Right cardiac atrium (tissue), 5 donors: ENCODE data around the gene ACSL5. TPM values are rescaled to one million over a fixed set of nuclear protein-coding genes. Genes with fewer than 3 reads are reported as not detected.
A peak's percentile ranks its signal among the peaks of the same experiment; 100 is the strongest.

Experiments used
- ATAC-seq, 2 donors: fragments of 200-7000 bp; cut with Tn5 transposase; one replicate each; pipeline versions ENCODE4 v1.8.0 to v1.9.1; 2020; ENCODE audit warnings: moderate library complexity in 2 of 2, mild to moderate bottlenecking in 1 of 2
- DNase-seq, 3 donors: peaks; one replicate each; pipeline ENCODE4 v3.0.0-alpha.2; 2020
- H3K27ac ChIP-seq: one replicate; pipeline ENCODE4 v1.5.1; 2013; ENCODE audit warnings: mild to moderate bottlenecking, low read length, control low read depth, moderate library complexity
- H3K27me3 ChIP-seq: one replicate; pipeline ENCODE4 v1.6.1; 2013; ENCODE audit not compliant: control insufficient read depth, insufficient read depth
- H3K4me1 ChIP-seq: one replicate; pipeline ENCODE4 v1.6.1; 2013; ENCODE audit warnings: low read length; ENCODE audit not compliant: control insufficient read depth, insufficient read depth
- H3K4me3 ChIP-seq: one replicate; pipeline ENCODE4 v1.5.1; 2013; ENCODE audit warnings: low read length, control low read depth
- H3K9me3 ChIP-seq: one replicate; pipeline ENCODE4 v1.6.1; 2013; ENCODE audit warnings: low read length; ENCODE audit not compliant: control insufficient read depth
- WGBS: extraction: QIAGEN DNeasy Blood & Tissue Kit; methylation state at CpG from one replicate; pipeline ENCODE4 v1.1.7; 2013; 5-methylcytosine and 5-hydroxymethylcytosine counted together
- intact Hi-C, 4 donors: fragments of 100-400 bp; cut with DNase I; formaldehyde crosslinking; loops; one replicate each; pipeline versions ENCODE4 v1.11.0 to v1.14.0; 2022 to 2023
- long read RNA-seq, 4 donors: library from polyadenylated mRNA; unstranded; transcript quantifications; one replicate each; pipeline ENCODE4 v2.0.0, GENCODE V29; 2020 to 2021
- polyA plus RNA-seq: library from polyadenylated mRNA; stranded (reverse); fragments of 200-250 nt; gene quantifications from one replicate; pipeline ENCODE4 v1.2.3, GENCODE V29; 2013
- total RNA-seq, 4 donors: library from RNA; stranded (reverse); fragmentation: NEBNext Ultra II Directional; extraction: Animal tissue kit (Norgen Biotek cat#: 25700); gene quantifications; one replicate each; pipeline ENCODE4 v1.2.1, GENCODE V29; 2021
- donor health status: healthy with polysubstance abuse.
- donor health status: DM: no; HTN: yes; CAD: no.
- donor health status: DM: no; HTN: no; CAD: no.
- donor health status: DM: no; HTN: yes; CAD: no; lungs with severe emphysema.
- donor health status: DM: yes; HTN: yes; CAD: no.

The ACSL5 gene, protein sequence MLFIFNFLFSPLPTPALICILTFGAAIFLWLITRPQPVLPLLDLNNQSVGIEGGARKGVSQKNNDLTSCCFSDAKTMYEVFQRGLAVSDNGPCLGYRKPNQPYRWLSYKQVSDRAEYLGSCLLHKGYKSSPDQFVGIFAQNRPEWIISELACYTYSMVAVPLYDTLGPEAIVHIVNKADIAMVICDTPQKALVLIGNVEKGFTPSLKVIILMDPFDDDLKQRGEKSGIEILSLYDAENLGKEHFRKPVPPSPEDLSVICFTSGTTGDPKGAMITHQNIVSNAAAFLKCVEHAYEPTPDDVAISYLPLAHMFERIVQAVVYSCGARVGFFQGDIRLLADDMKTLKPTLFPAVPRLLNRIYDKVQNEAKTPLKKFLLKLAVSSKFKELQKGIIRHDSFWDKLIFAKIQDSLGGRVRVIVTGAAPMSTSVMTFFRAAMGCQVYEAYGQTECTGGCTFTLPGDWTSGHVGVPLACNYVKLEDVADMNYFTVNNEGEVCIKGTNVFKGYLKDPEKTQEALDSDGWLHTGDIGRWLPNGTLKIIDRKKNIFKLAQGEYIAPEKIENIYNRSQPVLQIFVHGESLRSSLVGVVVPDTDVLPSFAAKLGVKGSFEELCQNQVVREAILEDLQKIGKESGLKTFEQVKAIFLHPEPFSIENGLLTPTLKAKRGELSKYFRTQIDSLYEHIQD
- total RNA-seq (10 to 100 TPM in 1 of 4 donors, 1 to 10 TPM in 3; 6.9 to 10.2 (median 8.0) TPM), polyA plus RNA-seq (7.2 TPM)
- long read RNA-seq, donor 1, transcript ACSL5-203 (21 exons, 3,353 nt), result major isoform, 6 of 12 reads
- long read RNA-seq, donor 1, partial matches to known transcripts, result 4 of 12 reads
- long read RNA-seq, donor 1, other reads (novel, unspliced or antisense), result 0 of 12 reads
- long read RNA-seq, donor 2, transcript ACSL5-203 (21 exons, 3,353 nt), result major isoform, 8 of 10 reads
- long read RNA-seq, donor 2, partial matches to known transcripts, result 2 of 10 reads
- long read RNA-seq, donor 2, other reads (novel, unspliced or antisense), result 0 of 10 reads
- long read RNA-seq, donor 3, transcript ACSL5-203 (21 exons, 3,353 nt), result major isoform, 21 of 32 reads
- long read RNA-seq, donor 3, partial matches to known transcripts, result 3 of 32 reads
- long read RNA-seq, donor 3, other reads (novel, unspliced or antisense), result 4 of 32 reads
- long read RNA-seq, donor 4, partial matches to known transcripts, result 0 of 1 reads
- long read RNA-seq, donor 4, other reads (novel, unspliced or antisense), result 1 of 1 reads

DNA sequence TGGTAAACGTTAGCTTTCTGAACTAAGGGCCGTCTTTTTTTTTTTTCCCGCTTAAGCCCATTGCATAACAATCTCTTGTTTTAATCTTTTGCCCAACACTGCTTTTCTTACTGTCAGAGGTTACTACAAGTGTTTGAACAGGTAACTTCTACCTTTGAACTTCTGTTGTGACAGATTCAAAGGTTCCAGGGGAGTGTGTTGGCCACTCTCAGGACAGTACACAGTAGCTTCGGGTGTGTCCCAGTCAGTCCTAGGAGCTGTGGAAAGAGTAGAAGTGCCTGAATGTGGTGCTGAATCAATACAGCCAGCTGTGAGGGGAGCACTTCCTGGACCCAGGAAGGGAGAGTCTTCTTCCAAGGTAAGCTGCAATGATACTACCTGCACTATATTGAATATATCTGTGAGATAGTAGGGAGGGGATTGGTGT is at the start of gene ACSL5:
Gene ACSL5, plus strand, starts transcription at position 205 of the 427 bp plus-strand sequence. CDS start 20,831 bp downstream, outside the sequence.
- intact Hi-C loops, result no loop called here
- Histone ChIP-seq H3K9me3 (no peaks in the 10 kb centered on the region), H3K4me1 (peaks cover 4% of the 10 kb centered on the region), H3K27ac (peak within 1 kb of the TSS; percentile 97), H3K4me3 (no peak within 1 kb of the TSS), H3K27me3 (no peaks in the 10 kb centered on the region)
- DNase-seq (no peak), ATAC-seq (no peak)
- 87% methylated on average over 4 of the region's 4 CpGs for WGBS

DNA sequence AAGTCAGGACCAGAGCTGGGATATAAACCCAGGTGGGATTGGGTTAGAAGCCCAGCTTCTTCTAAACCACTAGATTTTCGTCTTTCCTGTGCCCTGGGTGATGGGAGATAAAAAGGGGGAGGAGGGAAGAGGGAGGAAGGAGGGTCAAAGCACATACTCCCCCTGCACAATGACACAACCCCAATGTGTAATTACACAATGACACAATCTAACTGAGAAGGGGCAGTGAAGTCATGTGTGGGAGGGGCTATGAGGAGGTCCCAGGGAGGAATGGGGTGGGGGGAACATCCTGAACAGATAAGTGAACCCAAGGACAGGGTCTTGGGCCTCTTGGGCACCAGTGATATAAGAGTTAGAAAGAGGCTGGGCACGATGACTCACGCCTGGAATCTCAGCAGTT is 46.2 kb upstream of the ACSL5 start:
- no peaks in the 10 kb centered on the region for H3K4me1 ChIP-seq
- no peak overlapping the region for H3K4me3 ChIP-seq
- DNase-seq (no peak), ATAC-seq (no peak)
- H3K27ac ChIP-seq, result no peak overlapping the region
- no peaks in the 10 kb centered on the region for H3K27me3 ChIP-seq
- H3K9me3 ChIP-seq, result no peaks in the 10 kb centered on the region
- WGBS, result 83% methylated on average over 3 of the region's 3 CpGs
- intact Hi-C loops, result no loop called here

DNA sequence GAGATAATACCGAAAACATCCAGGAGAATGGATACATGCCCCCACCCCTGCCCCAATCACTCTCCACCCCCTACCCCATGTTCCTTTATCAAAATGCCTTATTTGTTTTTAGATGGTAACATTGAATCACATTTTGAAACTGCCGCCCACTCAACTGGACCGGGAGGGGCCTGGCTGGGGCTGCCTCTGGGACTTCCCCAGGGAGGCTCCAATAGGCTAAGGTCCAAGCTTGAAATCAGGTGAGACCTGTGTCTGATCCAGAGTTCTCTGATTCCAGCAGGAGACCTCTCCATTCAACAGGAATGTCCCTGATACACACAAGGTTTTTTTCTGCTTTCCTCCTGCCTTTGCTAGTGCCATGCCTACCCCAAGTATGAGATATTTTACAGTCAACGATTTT is 43.8 kb upstream of the ACSL5 start:
- no peak overlapping the region for H3K4me3 ChIP-seq
- ATAC-seq, result no peak
- WGBS, result 57% methylated on average over 4 of the region's 4 CpGs
- H3K9me3 ChIP-seq, result no peaks in the 10 kb centered on the region
- intact Hi-C loops, result loop anchor here in 1 of 4 donors (10.0 kb wide), 1 partner anchor 95 kb away; no protein-coding TSS in a partner anchor
- H3K4me1 ChIP-seq, result no peaks in the 10 kb centered on the region
- no peak overlapping the region for H3K27ac ChIP-seq
- DNase-seq, result no peak
- H3K27me3 ChIP-seq, result no peaks in the 10 kb centered on the region

DNA sequence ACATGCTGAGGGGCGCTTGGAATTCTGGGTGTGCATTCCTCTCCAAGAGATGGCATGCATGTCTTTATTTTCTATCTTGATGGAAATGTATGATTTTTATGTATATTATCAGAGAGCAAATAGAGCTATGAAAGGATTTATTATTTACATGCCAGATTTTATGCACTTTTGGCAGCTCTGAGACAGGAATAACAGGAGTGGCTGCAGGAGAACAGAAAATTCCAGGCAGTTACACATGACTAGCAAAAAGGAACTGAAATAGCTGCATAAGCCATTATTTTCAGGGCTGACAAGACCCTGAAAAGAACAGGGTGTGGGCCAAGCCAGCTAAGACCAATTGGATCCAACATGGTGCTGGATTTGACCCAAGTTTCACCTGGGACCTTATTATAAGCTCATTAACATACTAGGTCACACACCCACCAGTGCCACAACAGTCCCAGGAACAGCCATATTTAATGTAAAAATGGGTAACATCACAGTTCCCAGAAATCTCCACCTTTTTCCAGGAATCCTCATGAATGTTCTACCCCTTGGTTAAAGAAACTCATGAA is 43.2 kb upstream of the ACSL5 start:
- H3K27me3 ChIP-seq, result no peaks in the 10 kb centered on the region
- H3K9me3 ChIP-seq, result no peaks in the 10 kb centered on the region
- ATAC-seq (no peak), DNase-seq (no peak)
- 65% methylated on average over 1 of the region's 1 CpG for WGBS
- H3K4me3 ChIP-seq, result no peak overlapping the region
- no peak overlapping the region for H3K27ac ChIP-seq
- intact Hi-C loops, result loop anchor here in 1 of 4 donors (10.0 kb wide), 1 partner anchor 94 kb away; no protein-coding TSS in a partner anchor
- H3K4me1 ChIP-seq, result no peaks in the 10 kb centered on the region

DNA sequence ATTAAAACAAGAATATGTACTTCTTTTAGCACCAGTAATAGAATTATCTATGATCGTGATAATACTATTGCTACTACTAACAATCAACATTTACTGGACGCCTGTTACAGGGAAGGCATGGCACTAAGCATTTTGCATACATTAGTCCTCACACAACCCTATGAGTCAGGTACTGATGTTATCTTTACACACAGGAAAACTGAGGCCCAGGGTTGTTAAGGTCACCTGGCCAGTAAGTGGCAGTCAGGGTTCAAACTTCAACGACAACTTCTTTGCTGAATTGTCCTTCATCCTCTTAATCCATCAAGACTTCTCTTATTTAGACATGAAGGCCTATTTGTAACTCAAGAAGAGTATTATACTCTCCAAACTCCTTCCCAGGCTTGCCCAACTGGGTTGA is 41.9 kb upstream of the ACSL5 start:
- no peak for DNase-seq
- Histone ChIP-seq H3K4me3 (no peak overlapping the region), H3K27ac (no peak overlapping the region), H3K4me1 (no peaks in the 10 kb centered on the region), H3K9me3 (no peaks in the 10 kb centered on the region), H3K27me3 (no peaks in the 10 kb centered on the region)
- WGBS, result 87% methylated on average over 3 of the region's 3 CpGs
- intact Hi-C loops, result loop anchor here in 1 of 4 donors (10.0 kb wide), 1 partner anchor 93 kb away; no protein-coding TSS in a partner anchor
- no peak for ATAC-seq

DNA sequence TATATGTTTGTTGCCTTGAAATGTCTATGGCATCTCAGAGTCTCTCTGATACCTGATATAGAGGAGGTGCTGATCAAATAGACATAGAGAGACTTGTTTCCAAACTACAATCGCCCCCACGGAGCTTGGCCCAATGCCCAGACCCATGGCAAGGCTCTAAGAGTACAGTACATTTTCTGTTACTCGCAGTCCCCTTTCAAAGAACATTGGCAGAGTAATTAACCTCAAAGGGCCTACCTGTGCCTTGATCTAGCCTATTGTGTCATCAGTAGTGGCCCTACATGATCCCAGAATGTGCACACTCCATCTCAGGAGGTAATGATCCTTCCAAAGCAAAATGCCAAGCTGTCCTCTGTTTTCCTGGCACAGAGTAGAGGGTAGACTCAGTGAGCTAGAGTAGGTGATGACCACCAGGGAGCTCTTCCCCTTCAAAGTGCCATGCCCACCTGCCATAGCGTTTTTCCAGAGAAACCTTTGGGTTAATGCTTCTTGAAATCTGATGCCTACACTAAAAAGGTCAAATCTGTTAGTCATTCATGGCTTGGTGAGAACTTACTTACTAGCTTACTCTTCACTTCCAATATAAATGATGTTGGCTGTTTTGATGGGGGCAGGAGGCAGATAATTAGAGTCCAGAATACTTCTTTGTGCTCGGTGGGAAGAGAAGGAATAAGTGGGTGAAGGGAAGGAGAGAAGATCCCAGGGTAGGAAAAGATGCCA is 41.2 kb upstream of the ACSL5 start:
- no peak for ATAC-seq
- WGBS, result 60% methylated on average over 5 of the region's 5 CpGs

DNA sequence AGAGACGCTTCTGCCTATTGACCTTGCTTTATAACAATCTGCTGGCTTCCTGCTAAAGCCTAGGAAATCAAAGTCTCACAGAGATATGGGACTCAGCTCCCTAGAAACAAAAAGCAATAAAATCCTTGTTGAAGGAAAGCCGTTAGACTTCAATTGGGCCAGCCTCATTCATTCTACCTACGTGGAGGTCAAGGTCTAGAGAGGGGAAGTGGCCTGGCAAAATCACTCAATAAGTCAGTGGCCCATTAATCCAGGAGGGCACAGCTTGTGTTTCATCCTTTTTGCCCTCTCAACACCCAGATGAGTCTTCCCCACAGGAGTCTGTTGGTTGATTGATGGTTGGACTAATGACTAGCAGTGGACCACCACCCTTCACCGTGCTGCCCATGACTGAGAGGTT is 40.5 kb upstream of the ACSL5 start:
- intact Hi-C loops, result loop anchor here in 1 of 4 donors (10.0 kb wide), 1 partner anchor 91 kb away; no protein-coding TSS in a partner anchor
- no peaks in the 10 kb centered on the region for H3K4me1 ChIP-seq
- no peak overlapping the region for H3K27ac ChIP-seq
- DNase-seq (no peak), ATAC-seq (no peak)
- 86% methylated on average over 4 of the region's 4 CpGs for WGBS
- H3K9me3 ChIP-seq, result no peaks in the 10 kb centered on the region
- no peaks in the 10 kb centered on the region for H3K27me3 ChIP-seq
- H3K4me3 ChIP-seq, result no peak overlapping the region

More for the DNA sequence above, 41.2 kb upstream of the ACSL5 start:
- Histone ChIP-seq H3K27ac (no peak overlapping the region), H3K4me3 (no peak overlapping the region), H3K4me1 (no peaks in the 10 kb centered on the region), H3K27me3 (no peaks in the 10 kb centered on the region), H3K9me3 (no peaks in the 10 kb centered on the region)
- no peak for DNase-seq
- intact Hi-C loops, result loop anchor here in 1 of 4 donors (10.0 kb wide), 1 partner anchor 92 kb away; no protein-coding TSS in a partner anchor

DNA sequence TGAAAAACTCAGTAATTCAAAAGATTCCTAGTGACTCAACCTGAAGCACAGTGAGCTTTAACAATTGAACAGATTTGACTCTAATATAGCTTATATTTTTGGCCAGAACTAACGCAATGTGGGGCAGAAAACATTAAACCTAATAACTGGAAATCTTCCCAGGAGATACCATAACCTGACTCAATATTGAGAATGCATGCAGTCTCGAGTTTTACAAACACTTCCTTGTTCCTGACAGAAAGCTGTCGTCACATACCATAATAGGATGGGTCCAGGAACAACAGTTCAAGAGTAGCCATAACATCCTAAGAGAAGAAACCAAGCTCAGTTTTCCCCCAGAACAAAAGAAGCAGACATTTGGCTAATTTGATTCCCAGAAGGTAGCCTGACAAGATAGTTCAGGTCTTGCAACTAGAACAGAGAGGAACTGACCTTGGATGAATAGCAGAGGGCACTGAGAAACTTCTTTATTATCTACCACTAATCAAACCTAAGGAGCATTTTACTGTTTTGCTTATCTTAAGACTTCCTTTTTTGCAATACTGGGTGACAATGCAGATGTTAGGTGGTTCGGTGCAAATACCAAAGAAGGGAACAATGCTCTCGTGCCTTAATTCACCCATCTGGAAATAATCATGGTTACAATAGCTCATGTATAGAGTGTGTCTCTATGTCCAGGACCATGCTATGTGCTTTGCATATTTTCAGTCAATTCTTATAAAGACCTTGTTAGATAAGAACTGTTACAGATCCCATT is 38.6 kb upstream of the ACSL5 start:
- WGBS, result 34% methylated on average over 5 of the region's 5 CpGs

DNA sequence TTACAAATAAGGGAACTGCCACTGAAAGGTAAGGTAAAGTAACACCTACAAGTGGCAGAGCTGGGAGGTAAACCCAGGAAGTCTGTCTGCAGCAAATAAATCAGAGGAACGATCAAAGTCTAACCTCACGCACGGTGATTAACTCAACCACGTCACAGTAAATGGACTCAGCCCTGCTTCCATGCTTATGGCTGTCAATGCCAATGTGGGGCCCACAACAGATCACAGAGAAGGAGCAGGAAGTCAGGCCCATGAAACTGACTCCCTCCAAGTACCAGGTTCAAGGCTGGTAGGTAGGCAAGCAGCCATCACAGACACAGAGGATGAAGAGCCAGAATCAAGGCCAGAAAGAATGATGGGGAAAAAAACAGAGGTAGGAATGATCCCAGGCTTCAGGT is 38.0 kb upstream of the ACSL5 start:
- Histone ChIP-seq H3K9me3 (no peaks in the 10 kb centered on the region), H3K4me1 (no peaks in the 10 kb centered on the region), H3K27ac (no peak overlapping the region), H3K4me3 (no peak overlapping the region), H3K27me3 (no peaks in the 10 kb centered on the region)
- intact Hi-C loops, result loop anchor here in 1 of 4 donors (10.0 kb wide), 1 partner anchor 89 kb away; no protein-coding TSS in a partner anchor
- WGBS, result 82% methylated on average over 4 of the region's 4 CpGs
- ATAC-seq (no peak), DNase-seq (no peak)

More for the DNA sequence above, 38.6 kb upstream of the ACSL5 start:
- Histone ChIP-seq H3K4me1 (no peaks in the 10 kb centered on the region), H3K9me3 (no peaks in the 10 kb centered on the region), H3K27ac (no peak overlapping the region), H3K4me3 (no peak overlapping the region), H3K27me3 (no peaks in the 10 kb centered on the region)
- intact Hi-C loops, result loop anchor here in 1 of 4 donors (10.0 kb wide), 1 partner anchor 90 kb away; no protein-coding TSS in a partner anchor
- no peak for ATAC-seq
- no peak for DNase-seq
